Activated B cell treated with CpG ODN at 0.5 μM for 24 hours (primary cell): Measurements from ENCODE around the gene HMG20A. TPM values are rescaled to one million over a fixed set of nuclear protein-coding genes. Genes with fewer than 3 reads are reported as not detected.

Experiments used
- ATAC-seq: fragments of 200-7000 bp; cut with Tn5 transposase; one replicate; pipeline ENCODE4 v1.10.0; 2021; ENCODE audit warnings: low read depth, mild to moderate bottlenecking, moderate library complexity
- CTCF ChIA-PET: fragments of 350-600 bp; sonication (Branson Sonifier 250); formaldehyde crosslinking; loops from one replicate; lab custom pipeline; 2021; ENCODE audit warnings: antibody characterized with exemption; lab: Charles Lee
- POLR2A ChIA-PET: fragments of 350-600 bp; sonication (Branson Sonifier 250); formaldehyde crosslinking; loops from one replicate; lab custom pipeline; 2021; ENCODE audit warnings: antibody characterized with exemption; lab: Charles Lee
- DNase-seq: peaks from one replicate; pipeline ENCODE4 v3.0.0; 2022
- H3K27ac Mint-ChIP-seq: one replicate; pipeline ENCODE4 v1.8.0; 2020; ENCODE audit warnings: mixed read lengths
- H3K27me3 Mint-ChIP-seq: one replicate; pipeline ENCODE4 v1.8.0; 2021; ENCODE audit warnings: mixed read lengths
- H3K36me3 Mint-ChIP-seq: one replicate; pipeline ENCODE4 v1.8.0; 2021; ENCODE audit warnings: low read depth, mixed read lengths
- H3K4me1 Mint-ChIP-seq: one replicate; pipeline ENCODE4 v1.8.0; 2021; ENCODE audit warnings: mixed read lengths
- H3K4me3 Mint-ChIP-seq: one replicate; pipeline ENCODE4 v1.8.0; 2020; ENCODE audit warnings: mild to moderate bottlenecking, mixed read lengths
- H3K9me3 Mint-ChIP-seq: one replicate; pipeline ENCODE4 v1.8.0; 2020; ENCODE audit warnings: mixed read lengths
- CTCF ChIP-seq: fragments of 200-600 bp; IDR thresholded peaks from one replicate; pipeline ENCODE4 v1.8.0; 2022; ENCODE audit warnings: antibody characterized with exemption, mild to moderate bottlenecking
- intact Hi-C: fragments of 100-400 bp; cut with micrococcal nuclease; formaldehyde crosslinking; loops from one replicate; pipeline ENCODE4 v1.15.1; 2024
- total RNA-seq: library from RNA; stranded (reverse); gene quantifications from 2 replicates; pipeline ENCODE4 v1.2.3, GENCODE V29; 2022

Gene HMG20A
- total RNA-seq, 1 donor from 2014 or later = 53.9 TPM

- intact Hi-C loops = no loop called here
- DNase-seq (no peak), ATAC-seq (no peak)
- Mint-ChIP-seq H3K27ac (no peak overlapping the region), H3K36me3 (peaks cover 3% of the 10 kb centered on the region), H3K4me1 (peaks cover 6% of the 10 kb centered on the region), H3K4me3 (no peak overlapping the region), H3K9me3 (no peaks in the 10 kb centered on the region), H3K27me3 (no peaks in the 10 kb centered on the region)
- CTCF ChIA-PET = interaction anchor here (1.0 to 10.3 kb wide), 3 partner anchors 42 to 382 kb away, joined by 4 to 80 read pairs (median 76); no protein-coding TSS in a partner anchor
- TF ChIP-seq CTCF = no peak
- POLR2A ChIA-PET = no interaction called here
Observed at GRCh38 chr15:77500989-77501388, 80.3 kb downstream of the HMG20A start.

GRCh38 chr15:77502379-77503095 is 81.8 kb downstream of the HMG20A start:
- H3K27me3 Mint-ChIP-seq = no peaks in the 10 kb centered on the region
- ChIA-PET POLR2A (no interaction called here), CTCF (no interaction called here)
- intact Hi-C loops = no loop called here
- H3K36me3 Mint-ChIP-seq = peaks cover 3% of the 10 kb centered on the region
- no peaks in the 10 kb centered on the region for H3K9me3 Mint-ChIP-seq
- no peak for TF ChIP-seq CTCF
- H3K27ac Mint-ChIP-seq = no peak overlapping the region
- ATAC-seq (no peak), DNase-seq (no peak)
- peaks cover 10% of the 10 kb centered on the region for H3K4me1 Mint-ChIP-seq
- H3K4me3 Mint-ChIP-seq = no peak overlapping the region

GRCh38 chr15:77503240-77503639 is 82.6 kb downstream of the HMG20A start:
- ChIA-PET POLR2A (no interaction called here), CTCF (no interaction called here)
- Mint-ChIP-seq H3K27me3 (no peaks in the 10 kb centered on the region), H3K36me3 (peaks cover 3% of the 10 kb centered on the region), H3K9me3 (no peaks in the 10 kb centered on the region), H3K4me1 (peaks cover 17% of the 10 kb centered on the region), H3K27ac (no peak overlapping the region), H3K4me3 (no peak overlapping the region)
- TF ChIP-seq CTCF = no peak
- ATAC-seq = no peak
- intact Hi-C loops = no loop called here
- no peak for DNase-seq

GRCh38 chr15:77503764-77504163 is 83.1 kb downstream of the HMG20A start:
- no peak overlapping the region for H3K27ac Mint-ChIP-seq
- CTCF ChIA-PET = no interaction called here
- no peak for DNase-seq
- no peak overlapping the region for H3K4me3 Mint-ChIP-seq
- peaks cover under 1% of the 10 kb centered on the region for H3K36me3 Mint-ChIP-seq
- peaks cover 22% of the 10 kb centered on the region for H3K4me1 Mint-ChIP-seq
- intact Hi-C loops = no loop called here
- TF ChIP-seq CTCF = no peak
- POLR2A ChIA-PET = no interaction called here
- ATAC-seq = no peak
- H3K27me3 Mint-ChIP-seq = no peaks in the 10 kb centered on the region
- H3K9me3 Mint-ChIP-seq = no peaks in the 10 kb centered on the region

GRCh38 chr15:77504306-77504705 is 83.6 kb downstream of the HMG20A start:
- Mint-ChIP-seq H3K27me3 (no peaks in the 10 kb centered on the region), H3K4me3 (no peak overlapping the region), H3K27ac (no peak overlapping the region), H3K9me3 (no peaks in the 10 kb centered on the region), H3K4me1 (peaks cover 27% of the 10 kb centered on the region), H3K36me3 (no peaks in the 10 kb centered on the region)
- DNase-seq (no peak), ATAC-seq (no peak)
- intact Hi-C loops = no loop called here
- no peak for TF ChIP-seq CTCF
- ChIA-PET POLR2A (no interaction called here), CTCF (interaction anchor here (1.5 kb wide), 1 partner anchor 39 kb away, joined by 6 read pairs; no protein-coding TSS in a partner anchor)
